Activated CD4-positive, alpha-beta T cell treated with anti-CD3 and anti-CD28 coated beads for 4 hours (primary cell): ENCODE measurements around the gene EFNA5.

Source experiments
- DNase-seq, 2 donors: peaks; one replicate each; pipeline ENCODE4 v3.0.0-alpha.2; 2020

EFNA5 gene

DNA sequence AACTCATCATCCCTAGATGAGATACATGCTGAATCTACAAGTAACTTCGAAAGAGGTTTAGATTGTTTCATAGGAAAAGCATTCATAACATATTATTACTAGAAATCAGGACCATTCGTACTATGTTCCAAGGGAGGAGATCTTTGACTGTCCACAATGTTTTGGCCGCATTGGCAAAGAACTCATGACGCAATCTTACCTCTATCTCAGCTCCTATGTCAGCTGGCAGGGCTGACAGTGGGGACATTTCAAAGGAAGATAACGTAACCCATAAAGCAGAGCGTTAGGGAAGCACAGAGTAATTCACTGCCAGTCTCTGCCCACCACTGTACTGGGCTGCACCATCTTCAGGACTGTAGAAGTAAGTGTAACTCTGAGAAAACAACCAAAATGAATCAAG, 69.7 kb downstream of the EFNA5 start:
- no peak for DNase-seq

DNA sequence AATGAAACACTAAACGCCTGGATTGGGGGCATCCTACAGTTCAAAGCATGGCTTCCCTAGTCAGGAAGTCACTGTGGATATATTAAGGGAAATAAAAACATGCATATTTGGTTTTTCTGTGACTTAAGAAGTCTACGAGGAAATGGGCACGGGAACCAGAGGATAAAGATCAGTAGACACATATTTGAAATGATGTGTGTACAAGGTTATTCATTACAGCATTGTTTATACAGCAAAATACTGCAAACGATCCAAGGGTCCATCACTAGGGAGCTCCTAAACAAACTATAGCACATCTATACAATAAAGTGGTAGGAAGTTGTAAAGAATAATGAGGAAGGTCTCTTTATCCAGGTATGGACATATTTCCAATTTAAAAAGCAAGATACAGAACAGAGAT, 71.8 kb downstream of the EFNA5 start:
- DNase-seq = no peak

DNA sequence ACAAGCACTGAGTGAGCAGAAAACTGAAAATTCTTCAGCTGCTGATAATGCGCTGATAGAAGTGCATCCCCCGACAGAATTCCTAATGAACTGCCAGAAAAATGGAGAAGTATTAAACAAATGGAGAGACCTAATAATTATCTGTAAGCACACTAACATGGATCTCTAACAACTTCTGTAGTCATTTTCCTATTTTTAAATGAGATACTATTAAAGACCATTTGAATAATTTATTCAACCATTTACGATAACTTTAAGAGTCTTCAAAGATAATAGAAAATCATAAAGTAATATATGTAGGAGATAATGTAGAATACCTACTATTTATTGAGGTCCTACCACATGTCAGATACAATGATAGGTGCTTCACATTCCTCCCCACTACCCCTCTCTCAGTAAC, 72.9 kb downstream of the EFNA5 start:
- DNase-seq = no peak

DNA sequence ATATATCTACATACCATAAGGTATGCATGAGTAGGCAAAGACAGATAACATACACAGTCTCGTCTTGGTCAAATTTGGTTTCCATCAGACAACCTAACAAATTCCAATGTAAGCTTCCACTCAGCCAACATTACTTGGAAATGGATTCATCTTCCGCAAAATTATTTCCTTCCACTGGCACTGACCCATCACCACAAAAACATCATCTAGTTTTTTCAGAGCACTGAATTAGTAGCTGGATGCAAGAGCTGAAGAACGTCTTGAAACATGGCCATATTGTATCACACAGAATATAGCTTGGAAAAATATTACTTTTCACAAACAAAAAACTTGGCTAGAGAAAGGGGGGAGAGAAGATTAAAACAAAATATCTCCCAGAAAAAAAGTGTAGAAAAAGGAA, 73.5 kb downstream of the EFNA5 start:
- no peak for DNase-seq

DNA sequence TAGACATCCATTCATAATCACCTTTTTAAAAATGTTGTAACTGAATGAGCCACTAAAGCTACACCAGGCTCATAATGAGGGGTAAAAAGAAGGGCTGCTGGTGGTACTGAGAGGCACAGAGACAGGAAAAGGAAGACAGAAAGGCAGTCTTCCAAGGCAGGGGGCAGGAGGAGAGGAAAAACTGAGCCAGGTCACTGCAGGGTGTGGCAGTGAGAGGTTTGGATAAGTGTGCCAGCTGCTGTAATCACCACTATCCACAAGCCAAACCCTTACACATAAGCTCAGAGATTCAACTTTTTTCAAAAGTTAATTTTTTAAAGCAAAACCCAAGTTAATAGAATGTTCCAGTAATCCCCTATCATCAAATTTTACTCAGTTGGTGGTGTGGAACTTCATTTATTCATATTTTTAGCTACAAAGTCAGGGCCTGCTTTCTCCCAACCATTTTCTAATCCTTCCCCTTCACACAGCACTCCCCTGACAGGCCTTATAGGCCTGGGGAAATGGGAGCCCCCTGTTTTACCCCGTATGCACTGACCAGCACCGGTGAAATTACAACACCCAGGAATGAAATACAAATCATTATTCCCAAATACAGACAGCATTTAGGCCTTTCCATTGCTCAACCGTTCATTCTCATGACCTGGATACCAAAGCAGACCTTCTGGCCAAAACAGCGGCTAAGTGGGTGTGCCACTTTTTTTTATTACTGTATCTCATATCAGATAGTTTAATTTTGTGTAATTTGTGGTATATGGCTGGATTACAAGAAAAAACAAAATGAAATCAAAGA, 76.3 kb downstream of the EFNA5 start:
- DNase-seq = no peak

DNA sequence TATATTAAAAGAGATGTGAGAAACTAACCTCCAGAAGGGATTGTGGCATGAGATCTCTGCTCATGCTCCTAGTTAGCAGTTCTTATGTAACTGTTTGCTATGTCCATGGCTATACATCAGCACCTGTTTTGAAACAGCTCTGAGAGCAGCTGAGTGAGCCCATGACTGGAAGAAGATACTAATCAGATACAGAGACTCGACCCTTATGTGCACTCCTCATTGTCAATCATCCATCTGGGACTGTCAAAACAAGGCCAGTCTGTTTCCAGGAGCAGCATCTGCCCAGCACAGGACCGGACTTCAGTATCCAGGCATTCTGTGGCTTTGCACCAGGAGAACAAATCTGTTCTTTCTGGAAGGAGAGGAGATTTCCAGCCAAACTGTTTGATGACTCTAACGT, 77.7 kb downstream of the EFNA5 start:
- DNase-seq = no peak

DNA sequence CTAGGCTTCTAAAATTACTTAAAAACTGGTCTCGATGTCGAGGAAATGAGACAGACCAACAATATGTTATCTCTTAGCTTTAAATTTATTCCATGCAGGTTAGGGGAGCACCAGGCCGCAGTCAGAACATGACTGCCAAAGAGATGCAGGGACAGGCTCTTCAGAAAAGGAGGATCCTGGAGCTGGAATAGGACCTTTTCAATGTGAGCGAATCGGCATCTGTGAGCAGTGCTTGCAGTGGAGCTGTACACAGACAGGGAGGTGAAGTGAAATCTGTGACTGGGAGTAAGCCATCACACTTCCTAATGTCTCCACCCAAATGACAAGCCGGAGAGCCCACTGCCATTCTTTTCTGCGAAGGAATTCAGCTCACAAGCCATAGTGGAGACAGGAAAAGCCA, 78.2 kb downstream of the EFNA5 start:
- DNase-seq = no peak

DNA sequence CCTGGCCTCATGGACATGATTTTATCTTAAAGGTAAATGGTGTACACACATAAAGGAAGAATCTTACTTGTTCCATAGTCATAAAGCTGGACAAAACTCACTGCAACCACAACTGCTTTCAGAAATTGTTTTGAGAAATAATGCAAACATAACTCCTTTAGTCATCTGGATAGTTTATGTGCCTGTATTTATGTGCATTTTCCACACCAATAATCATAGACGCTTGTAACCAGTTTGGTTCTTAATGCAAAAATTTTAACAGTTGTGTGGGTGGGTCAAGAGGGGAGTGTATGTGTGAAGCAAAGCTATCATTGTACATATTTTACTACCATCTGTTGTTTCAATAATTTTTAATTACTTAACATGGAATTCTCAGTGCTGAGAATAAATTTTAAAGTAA, 80.1 kb downstream of the EFNA5 start:
- no peak for DNase-seq

DNA sequence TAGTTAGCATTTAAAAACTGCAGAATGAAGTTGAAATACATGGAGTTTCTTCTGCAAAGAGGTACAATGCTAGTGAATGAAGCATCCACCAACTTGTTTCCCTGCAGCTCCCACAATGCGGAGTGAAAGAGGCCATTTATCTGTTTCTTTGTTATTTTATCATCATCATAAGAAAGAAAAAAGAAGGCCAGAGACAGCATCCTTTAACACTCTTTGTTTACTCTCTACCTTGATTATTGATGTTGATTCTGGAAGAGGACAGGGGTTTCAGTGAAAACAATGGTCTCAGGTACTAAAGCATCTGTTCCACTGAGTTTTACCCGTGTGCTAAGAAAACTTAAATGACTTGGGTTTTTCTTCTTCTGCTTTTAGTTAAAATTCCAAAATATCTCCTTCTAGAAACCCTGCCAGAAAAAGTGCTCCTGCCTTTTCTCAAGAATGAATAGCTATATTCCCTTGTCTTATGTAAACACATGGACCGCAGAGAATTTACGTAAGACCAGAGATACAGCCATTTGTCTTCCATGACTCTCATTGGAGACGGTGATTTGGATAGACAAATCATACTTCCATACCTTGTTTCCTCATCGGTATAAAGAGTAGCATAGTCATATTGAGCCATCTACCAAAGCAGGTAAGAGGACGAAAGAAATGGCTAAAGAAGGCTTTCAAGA, 81.1 kb downstream of the EFNA5 start:
- no peak for DNase-seq

DNA sequence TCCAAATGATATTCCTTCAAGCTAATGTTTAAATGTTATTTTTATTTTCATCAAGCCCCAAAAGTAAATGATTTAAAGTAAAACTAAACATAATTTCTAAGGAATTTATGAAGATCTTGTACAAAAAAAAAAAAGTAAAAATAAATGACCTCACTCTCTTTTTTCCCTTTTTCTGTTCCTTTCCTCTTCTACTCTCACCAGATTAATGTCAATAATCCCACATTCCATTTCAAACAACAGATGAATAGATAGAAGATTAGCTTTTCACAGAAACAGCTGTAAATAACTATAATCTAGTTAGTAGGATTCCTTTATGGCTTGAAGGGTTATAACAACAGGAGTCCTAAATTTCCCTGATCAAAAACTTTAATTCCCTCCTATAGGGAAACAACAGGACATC, 88.1 kb downstream of the EFNA5 start:
- DNase-seq = no peak

DNA sequence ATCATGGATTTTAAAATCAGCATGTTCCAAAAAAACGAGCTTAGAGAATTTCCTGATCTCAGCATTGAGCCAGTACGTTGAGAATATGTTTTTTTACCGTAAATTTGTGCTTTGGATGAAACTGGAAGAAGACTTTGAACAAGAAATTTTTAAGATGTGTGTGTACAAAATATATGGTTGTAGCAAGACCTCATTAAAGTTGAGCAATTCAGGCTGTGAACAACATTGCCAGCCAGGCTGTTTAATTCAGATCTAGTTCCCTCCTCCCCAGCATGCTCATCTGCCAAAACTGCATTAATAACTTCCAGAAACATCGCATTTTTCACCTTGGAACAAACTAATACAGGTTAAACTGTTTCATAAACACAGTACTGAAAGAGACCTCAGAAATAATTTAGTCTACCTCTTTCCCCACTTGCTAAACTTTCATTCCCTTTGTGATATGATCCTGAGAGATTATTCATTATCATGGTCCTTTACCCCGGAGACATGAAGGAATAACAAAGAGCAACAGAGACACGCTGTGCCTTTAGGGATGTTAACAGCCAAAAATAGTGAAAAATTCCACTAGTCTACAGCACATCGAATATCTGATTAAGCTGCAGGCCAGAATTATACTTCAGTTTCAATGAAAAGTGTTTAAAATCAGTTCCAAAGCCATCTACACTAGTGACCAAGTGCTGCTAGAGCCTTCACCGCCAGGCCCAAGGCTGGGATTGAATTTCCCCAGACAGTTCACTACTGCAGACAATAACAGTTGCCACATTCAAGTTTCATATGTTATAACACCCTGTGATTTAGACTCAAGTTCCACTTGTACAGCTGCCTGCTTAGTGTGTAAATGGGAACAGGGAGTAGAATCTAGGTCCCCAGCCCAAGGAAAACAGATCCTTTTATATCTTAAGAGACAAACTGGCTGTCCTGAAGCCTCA, 89.6 kb downstream of the EFNA5 start:
- DNase-seq = no peak

DNA sequence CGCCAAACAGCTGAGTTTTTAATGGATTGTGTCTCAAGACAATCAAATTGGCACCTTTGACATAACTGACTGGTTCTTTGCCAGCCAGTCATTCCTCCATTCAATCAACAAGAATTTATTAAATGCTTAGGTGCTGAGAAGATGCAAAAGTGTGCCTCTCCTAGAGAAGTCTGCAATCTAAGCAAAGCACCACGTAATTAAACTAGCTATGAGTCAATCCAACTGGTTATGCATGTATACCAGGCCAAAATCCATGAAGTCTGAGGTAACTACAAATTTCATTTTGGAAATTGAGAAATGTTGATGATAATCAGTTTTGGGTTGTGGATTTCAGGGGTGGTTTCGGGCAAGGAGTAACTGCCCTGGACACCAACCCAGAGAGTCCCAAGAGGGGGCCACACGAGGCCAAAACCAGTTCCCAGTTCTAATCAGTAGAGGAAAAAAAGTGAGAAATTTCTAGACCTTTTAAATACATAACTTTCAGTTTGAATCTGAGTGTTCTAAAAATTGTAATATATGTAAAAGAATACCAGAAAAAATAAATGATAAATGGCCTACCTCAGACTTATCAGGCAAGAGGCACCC, 92.6 kb downstream of the EFNA5 start:
- no peak for DNase-seq

DNA sequence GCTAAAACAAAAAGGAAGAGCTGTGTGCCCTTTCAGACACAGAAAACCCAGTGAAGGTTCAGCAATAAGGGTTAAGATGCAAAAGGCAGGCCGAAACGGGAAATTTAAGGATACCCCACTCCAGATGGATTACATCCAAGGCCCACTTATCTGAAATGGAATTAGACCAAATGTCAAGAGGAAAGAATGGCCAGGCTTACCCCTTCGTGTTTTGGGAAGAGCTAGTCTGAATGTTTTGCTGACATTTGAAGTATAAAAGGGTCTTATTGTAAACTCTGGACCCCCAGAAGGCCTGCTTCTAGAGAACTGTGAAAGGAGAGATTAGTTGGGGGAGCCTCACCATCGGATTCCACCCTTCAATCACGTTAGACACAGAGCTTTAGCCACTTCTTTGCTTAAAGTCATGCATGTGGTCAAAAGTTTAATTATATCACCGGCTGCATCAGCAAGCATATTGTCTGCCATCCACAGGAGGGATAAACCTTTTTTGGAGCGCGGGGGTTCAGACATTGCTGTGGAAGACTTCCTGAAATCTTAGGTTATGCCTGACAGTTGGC, 93.3 kb downstream of the EFNA5 start:
- DNase-seq = no peak

DNA sequence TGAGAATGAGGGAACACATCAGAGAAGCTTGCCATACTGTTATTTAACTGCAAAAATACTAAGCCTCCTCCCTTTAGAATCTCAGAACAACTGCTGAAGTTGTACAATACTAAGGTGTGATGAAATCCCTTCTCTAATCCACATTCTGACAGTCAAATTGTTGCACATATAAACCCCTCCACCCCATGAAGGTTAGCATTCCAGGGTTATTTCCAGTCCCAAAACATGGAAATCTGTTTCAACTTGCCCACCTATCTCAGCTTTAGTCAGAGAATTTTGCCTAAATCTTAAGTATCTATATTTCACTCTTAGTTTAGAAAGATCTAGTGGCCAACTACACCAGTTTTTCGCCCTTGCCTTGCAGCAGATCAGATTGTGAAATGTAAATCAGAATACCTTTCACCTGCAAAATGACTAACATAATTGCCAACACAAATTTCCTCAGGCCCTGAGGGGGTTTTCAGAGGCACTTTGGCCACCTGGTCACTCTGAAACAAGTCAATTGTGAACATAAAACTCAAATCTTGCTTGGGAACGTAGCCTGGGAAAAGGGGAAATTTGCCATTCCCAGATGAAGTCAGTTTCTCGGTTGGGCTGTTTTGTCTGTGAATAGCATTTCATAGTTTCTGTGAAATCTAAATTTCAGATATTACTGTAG, 93.9 kb downstream of the EFNA5 start:
- DNase-seq = no peak

DNA sequence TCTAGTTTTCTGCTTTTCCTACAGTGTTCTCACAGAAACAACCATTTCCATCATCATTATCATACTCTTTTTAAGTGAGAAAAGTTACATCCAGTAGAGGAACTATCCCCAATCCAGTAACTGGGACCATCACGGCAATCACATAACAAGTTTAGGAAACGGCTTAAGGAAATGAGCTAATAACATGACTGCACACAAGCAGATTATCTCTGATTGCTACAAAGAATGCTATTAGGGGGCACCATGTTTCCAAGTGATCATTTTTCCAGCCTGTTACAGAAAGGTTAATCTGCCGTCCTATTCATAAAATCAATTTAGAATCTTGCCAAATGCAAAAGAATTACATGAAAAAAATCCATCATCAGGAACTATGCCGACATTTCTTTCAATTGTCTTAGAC, 94.6 kb downstream of the EFNA5 start:
- no peak for DNase-seq

DNA sequence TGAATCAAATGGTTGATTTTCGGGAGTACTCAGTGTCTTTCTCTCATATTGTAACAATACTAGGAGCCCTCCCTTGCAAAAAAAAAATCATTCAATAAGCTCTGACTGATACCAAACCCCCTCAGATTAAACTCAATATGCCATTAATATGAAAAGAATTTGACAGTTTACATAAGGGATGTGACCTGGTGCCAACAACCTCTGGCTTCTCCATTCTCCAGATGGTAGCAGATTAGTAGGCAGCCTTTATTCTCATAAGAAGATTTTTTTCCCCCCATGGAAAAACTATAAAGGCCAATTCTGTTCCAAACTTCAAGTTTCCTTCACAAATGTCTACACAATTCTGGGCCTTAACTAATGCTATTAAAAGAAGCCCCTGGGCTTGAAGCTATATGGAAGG, 96.5 kb downstream of the EFNA5 start:
- no peak for DNase-seq

DNA sequence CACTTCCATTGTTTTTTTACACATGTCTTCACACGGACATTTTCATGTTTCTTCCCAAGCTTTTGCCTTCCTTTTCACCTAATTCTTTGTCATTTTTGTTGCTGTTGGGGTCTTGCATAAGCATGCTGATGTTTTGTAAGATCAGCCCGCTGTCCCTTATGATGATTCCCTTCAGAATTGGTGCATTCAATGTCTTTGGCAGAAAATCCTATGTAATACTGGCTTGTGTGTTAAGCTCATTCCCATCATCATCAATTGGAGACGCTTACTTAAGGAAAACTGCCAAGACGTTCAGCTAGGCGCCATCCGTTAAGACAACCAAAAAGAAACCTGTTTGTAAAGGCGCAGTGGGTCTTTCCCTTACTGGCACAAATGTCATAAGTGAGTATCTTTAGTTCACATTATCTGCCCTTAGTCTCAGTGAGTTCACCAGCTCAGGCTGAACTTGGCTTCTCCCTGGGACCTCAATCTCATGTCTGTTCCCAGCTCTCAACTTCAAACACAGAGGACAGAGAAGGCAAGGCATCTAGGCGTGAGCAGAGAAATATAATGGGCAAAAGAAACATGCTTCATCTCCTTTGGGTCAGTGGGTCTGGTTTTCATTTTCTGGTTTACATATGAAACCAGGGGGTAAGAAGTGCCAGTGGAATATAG, 97.9 kb downstream of the EFNA5 start:
- DNase-seq = no peak

DNA sequence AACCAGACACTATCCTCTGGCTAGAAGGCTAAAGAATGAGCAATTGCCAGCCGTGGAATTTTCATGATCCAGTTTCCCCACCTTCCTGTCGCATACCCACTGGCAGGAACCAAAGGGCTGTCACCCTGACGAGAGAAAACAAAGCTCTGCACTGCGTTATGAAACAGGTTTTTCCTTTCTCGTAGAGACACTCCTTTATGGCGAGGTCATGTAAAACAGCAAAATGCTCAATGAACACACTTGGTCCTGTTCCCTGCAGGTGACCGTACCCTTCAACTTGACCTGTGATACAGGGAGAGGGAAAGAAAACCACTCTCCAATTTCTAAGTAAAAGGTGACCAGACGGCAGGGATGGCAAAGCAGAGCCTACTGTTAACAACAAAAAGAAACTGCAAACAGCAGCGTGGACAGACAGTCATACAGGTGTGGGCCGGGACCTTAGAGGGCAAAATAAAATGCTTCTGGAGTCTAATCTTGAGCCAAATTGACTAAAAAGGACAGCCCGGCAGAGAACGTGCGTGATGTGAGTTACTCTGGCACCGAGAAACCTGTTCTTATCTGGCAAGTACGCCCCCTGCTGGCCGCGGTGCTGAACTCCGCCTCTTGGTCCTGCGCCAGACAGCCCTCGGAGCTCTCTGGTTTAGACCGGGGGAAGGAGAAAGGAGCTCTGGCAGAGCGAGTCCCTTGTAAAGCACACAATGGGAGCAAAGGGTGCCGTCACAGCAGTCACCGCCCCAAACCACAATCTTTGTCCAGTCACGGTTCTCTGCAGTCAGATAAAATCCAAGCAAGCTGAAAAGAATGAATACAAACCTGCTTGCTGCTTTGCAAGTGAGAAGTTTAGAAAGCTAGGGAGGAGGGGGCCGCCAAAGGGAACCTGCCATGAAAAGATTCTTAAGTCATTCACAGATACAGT, 98.9 kb downstream of the EFNA5 start:
- peak; percentile 79 to 83 for DNase-seq

DNA sequence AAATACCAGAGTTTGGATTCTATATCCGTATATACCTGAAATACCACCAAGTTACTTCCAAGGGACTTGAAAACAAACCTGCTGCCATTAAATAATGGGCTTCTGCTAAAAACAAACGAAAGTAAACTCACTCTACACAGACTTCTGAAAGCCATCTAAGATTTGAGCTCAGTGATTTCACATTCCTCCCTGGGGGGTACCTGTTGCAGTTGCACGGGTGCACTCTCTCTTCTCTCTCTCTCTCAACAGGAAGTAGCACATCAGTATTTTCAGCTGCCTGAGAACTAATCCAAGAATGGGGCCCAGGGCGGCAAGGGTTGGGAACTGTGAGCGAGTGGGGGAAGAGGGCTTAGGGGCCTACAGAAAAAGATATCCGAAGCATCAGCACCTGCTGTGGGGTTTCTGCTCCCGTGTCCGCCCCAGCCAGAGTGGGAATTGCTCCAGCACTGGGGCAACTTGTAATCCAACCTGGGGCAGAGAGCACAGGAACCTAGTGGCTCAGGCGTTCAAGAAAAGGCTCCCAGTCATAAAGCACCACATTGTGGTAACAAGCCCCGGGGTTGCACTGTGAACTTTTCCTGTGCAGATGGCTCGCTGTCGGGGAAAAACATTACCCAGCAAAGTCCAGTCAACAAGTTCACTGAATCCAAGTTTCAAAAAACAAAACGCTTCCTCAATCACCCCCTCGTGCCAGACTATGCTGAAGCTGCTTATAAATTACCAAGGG, 99.8 kb downstream of the EFNA5 start:
- DNase-seq = no peak

DNA sequence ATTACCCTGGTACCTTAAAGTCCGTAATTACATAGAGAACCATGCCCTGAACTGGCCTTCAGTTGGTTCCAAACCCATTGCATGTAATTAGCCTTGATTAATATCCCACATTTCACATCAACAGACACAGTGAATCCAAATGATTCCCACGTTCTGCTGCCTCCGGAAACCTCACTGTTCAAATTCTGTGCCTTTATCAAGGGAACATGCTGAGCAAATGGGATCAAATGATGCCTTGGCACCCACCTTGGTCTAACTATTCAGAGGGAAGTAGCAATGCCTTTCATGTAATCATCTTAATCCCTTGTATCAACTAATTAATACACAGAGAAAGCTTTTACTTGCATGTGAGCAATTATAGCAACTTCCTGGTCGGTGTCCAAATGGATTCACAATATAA, 100.6 kb downstream of the EFNA5 start:
- no peak for DNase-seq
